HL-60/S4 treated with phorbol 12-myristate 13-acetate at 8.2 ng/mL for 4 days and 3 days (cell line): ENCODE results near the gene TBC1D2.
"Not testable (repeated sequence)": the region's sequence is repeated elsewhere in the genome, so short reads cannot be mapped to it uniquely, and the experiment has no call there.

Experiments
- in situ Hi-C: fragments of 300-500 bp; cut with MboI; formaldehyde crosslinking; loops from 2 replicates; pipeline ENCODE4 v1.15.0; 2022; ENCODE audit warnings: low sequenced_read_pairs

The TBC1D2 gene

GRCh38 chr9:98191671-98192502, 63.6 kb downstream of the TBC1D2 start:
- in situ Hi-C loops = no loop called here

- in situ Hi-C loops = no loop called here
Measured at GRCh38 chr9:98191181-98191608, 64.3 kb downstream of the TBC1D2 start.

DNA sequence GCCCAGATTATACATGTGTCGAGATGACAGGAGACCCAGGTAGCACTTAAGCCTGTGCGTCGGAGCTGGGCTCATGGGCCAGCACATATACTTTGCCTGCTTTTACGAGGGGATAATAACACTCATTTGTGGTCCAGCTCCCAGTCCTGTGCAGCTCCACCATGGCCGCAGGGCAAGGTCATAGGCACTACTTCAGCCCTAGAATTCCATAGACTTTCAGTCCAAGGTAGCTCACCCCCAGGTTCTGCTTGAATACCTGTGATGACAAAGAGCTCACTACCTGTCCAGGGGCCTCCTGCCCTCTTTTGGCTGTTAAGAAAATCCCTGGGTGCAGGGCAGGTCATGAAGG, 64.7 kb downstream of the TBC1D2 start:
- in situ Hi-C loops = no loop called here

GRCh38 chr9:98189412-98189811, 66.0 kb downstream of the TBC1D2 start:
- in situ Hi-C loops = no loop called here

GRCh38 chr9:98187926-98188325, 67.5 kb downstream of the TBC1D2 start:
- in situ Hi-C loops = no loop called here

GRCh38 chr9:98186236-98186635, 69.2 kb downstream of the TBC1D2 start:
- in situ Hi-C loops = no loop called here

- in situ Hi-C loops = no loop called here
Measured at GRCh38 chr9:98185611-98186171, 69.8 kb downstream of the TBC1D2 start.

- in situ Hi-C loops = no loop called here
Measured at GRCh38 chr9:98185021-98185567, 70.4 kb downstream of the TBC1D2 start.

DNA sequence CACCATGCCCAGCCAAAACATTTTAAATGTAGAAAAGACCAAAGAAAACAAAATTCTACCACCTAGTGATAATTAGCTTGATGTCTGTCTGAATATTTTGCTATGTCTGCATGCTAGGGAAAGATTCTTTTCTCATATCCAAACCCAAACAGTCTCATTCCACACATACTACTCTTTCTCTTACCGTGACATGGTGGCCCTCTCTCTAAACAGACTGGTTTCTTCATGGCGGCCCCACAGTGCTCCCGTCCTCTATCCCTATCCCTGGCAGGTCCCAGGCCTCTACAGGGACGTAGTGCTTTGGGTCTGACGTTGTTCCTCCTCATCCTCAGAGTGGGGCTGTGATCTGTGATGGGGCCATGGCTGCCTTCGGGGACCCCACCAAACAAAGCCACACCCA, 71.1 kb downstream of the TBC1D2 start:
- in situ Hi-C loops = no loop called here

DNA sequence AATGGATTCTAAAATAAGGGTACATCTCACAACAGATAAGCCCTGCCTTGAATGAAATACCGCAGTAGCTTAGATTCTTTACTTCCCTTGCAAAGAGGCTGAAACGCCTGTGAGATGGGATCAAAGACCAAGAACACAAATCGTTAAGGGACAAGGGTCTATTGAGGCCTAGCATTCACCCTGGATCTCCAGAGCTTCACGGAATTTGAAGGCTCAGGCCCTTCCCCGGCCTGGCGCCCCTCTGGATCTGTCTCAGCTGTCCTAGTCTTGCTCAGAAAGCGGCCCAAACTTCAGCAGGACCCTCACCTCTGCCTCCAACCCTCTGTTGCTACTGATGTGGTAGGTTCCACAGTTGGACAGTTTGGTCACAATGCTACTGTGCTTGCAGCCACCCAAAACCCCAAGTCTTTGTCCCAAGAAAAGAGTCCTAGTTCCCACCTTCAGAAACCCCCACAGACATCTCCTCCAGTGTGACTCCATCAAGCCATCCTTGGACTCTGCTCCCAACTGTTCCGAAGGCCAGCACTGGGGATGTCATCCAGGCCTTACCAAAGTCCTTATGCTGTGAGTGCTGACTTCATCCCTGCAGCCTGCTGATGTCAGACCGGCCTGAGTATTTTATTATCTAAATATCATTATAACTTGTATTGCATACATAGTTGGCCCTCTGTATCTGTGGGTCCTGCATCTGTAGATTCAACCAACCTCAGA, 72.4 kb downstream of the TBC1D2 start:
- in situ Hi-C loops = no loop called here

- in situ Hi-C loops = no loop called here
Measured at GRCh38 chr9:98182069-98182820, 73.2 kb downstream of the TBC1D2 start.

DNA sequence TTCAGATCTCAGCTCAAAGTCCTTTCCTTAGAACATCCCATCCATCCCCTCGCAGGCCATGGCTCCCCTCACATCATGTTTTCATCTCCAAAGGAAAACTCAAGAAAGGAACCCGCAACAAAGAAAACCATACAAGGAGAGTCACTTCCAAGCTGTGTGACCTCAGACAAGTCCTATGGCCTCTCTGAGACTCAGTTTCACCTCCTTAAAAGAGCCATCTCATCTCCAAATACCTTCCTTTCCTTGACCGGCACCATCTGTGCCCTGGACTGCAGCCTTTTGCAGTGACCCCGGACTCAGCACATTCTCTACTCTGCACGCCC, 73.7 kb downstream of the TBC1D2 start:
- in situ Hi-C loops = no loop called here

GRCh38 chr9:98180996-98181395, 74.5 kb downstream of the TBC1D2 start:
- in situ Hi-C loops = no loop called here

DNA sequence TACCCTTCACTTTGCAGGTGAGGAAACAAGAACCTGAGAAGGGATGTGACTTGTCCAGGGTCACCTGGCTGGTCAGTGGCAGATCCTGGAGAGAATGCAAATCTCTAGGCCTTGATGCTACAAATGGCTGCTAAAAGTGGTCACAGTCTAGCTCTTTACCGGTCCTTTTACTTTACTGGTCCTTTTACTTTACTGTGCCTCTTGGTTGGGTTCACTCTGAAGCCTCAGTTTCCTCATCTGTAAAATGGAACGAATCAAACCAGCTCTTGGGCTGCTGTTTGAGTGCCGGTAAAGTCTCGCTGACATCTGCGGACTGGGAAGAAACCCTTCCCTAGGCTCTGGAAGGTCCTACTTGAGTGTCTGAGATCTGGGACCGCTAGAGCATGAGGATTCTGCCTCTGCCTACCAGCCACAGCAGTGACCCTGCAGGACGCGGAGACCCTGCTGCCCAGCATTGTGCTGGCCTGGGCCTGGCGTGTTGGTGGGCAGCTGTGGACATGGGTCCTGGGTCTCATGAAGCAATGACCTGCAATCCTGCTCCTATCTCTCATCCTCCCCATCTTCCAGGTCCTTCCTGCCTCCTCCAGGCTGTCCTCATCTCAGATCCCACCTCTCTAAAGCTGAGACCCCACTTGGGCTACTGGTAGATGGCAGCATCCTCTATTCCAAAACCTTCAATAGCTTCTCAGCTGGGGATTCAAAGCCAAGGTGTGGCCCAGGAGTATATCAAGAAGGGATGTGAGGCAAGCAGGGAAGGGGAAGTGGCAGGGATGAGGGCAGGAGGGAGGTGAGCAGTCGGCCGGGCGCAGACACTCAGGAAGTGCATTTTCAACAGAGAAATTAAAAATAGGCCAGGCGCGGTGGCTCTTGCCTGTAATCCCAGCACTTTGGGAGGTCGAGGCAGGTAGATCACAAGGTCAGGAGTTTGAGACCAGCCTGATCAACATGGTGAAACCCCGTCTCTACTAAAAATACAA, 76.3 kb downstream of the TBC1D2 start:
- in situ Hi-C loops = no loop called here

DNA sequence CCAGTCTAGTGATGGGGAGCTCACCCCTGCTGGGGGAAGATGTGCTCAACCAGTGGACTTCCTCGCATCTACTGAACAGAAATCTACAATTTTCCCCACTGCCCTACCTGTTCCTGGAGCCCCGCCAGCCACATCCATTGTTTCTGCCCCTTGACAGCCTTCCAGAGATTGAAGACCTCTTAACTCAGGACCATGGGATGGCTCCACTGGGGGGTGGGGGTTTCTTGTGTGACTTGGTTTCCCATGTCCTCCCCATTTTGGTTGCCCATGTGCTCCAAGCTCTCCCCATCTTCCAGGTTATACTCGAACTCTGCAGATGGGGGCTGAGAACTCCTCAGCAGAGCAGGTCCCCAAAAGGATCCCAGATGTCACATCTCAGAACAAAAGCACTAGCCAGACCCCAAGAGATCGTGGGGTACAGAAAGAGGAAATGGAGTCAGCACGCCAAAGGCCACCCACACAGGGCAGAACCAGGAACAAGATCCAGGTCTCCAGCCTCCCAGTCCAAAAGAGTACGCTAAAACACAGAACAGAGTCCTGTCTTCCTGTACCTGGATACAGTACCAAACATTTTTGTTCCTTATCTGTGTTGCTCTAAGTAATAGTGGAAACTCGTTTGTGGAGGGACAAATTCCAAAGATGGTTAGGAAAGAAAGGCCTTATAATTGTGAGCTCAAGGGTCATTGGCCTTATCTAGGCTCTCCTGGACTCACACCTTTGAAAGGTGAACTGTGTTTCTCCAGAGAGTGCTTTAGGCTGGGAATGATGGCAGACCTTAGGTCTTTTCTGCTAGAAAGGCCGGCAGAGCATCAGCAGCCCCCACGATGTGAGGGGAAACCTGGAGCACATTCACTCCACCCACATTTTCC, 78.8 kb downstream of the TBC1D2 start:
- in situ Hi-C loops = no loop called here

GRCh38 chr9:98175762-98176161, 79.7 kb downstream of the TBC1D2 start:
- in situ Hi-C loops = no loop called here

DNA sequence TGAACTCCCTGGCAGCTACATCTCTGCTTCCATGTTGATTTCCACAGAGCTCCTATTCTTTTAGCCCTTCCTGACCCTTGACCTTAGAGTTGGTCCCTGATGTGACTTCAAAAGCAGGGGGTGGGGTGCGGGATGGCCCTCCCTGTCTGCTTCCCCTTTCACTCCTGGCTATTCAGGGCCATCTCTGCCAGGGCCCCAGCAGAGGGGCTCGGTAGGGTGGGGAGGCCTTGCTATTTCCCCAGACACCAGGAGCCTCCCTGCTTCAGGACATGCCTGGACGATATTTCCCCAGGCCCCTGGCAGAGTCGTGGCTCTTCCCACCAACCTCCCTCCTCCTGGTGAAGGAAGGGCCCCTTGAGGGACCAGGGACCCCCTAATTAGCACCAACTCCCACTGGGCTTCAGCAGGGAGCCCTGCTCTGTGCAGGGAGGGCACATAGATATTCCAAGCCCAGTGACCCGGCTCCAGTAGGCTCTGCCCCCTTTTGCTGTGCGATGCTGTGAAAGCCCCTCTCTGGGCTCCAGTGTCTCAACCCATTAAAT, 80.3 kb downstream of the TBC1D2 start:
- in situ Hi-C loops = no loop called here

GRCh38 chr9:98174502-98174918, 80.9 kb downstream of the TBC1D2 start:
- in situ Hi-C loops = not testable (repeated sequence)

GRCh38 chr9:98173181-98173580, 82.3 kb downstream of the TBC1D2 start:
- in situ Hi-C loops = no loop called here
